HG03432 (cell line): ENCODE results near the gene TIMM23B.
"Not testable (repeated sequence)": the region's sequence is repeated elsewhere in the genome, so short reads cannot be mapped to it uniquely, and the experiment has no call there.

Source experiments
- ATAC-seq: cut with Tn5 transposase; IDR thresholded peaks from one replicate; pipeline ENCODE4 v1.9.1; 2021; ENCODE audit warnings: mild to moderate bottlenecking, moderate library complexity; ENCODE audit not compliant: unreplicated experiment

TIMM23B gene, protein sequence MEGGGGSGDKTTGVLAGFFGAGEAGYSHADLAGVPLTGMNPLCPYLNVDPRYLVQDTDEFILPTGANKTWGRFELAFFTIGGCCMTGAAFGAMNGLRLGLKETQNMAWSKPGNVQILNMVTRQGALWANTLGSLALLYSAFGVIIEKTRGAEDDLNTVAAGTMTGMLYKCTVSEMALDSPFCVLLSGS

DNA sequence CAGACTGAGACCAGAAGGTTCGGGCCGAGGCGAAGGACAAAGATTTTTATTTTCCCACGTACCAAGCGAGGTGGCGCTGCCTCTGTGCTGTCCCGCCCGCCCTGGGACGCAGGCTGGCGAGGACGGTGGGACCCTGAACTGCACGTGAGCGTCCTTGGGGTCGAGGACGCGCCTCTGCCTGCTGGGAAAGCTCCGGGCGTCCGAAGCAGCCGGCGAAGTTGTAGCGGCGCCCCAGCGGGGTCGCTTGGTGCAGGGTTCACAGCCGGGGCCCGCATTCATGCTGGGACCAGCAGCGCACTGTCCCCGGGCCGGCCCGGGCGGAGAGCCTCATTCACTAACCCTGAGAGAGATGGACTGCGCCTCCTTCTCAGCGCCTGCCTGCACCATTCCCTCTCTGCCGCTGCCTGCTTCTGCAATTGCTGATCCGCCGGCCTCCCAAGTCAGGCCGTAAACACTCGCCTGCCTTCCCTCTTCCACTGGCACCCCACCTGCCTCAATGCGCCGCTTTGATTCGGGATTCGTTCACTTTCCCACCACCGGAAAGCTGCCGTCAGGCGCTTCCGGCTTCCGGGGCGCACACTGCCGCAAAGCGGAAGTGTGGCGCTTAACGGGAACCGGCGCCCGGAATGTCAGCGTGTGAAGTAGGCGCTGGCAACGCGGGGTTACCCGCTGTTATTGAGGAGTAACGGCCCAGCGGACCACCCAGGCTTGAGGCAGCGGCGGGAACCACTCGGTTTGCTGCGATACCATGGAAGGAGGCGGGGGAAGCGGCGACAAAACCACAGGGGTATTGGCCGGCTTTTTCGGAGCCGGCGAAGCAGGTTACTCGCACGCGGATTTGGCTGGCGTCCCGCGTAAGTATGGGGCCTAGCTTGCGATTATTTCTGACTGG lies at the start of gene TIMM23B, which contains the start of gene PARG:
Gene TIMM23B (plus strand): TSS at position 607 of the 892 bp plus-strand sequence. CDS start 142 bp downstream, at position 749.
Gene PARG (minus strand): TSS at position 581 of the 892 bp plus-strand sequence. CDS start 302 bp downstream, at position 279.
- peak; percentile 83 for ATAC-seq

DNA sequence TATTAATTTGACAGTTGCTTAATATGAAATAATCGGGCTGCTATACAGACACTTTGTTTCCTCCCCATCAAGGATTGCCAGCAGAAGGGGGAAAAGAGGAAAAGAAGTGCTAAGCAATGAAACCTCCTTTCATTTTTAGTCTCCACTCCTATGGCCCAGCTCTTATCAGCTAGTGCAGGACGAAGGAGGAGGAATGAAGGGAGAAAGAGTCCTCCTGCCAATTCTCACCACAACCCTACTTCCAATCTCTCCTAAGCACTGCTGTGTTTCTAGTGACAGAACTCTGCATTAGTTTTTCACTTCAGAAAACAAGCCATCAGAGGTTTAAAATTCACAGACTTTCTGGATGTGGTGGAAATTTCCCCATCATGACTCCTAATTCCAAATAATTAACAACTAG lies 41.9 kb upstream of the TIMM23B start:
- ATAC-seq, result not testable (repeated sequence)

DNA sequence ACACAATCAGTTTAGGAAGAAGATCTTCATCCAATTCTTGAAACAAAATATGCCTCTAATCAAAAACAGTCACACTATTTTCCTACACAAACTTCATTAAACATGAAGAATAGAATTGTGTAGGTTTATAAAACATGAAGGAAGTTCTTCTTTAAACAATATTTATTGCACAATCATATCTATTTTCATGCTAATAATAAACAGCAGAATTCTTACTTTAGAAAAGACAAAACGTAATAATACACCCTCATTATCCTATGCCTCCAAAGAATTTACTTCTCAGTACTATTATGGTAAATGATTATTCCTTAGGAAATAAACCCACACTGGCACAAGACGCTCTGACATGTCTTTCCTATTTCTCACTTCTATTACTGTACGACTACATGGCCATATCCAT lies 41.4 kb upstream of the TIMM23B start:
- not testable (repeated sequence) for ATAC-seq

DNA sequence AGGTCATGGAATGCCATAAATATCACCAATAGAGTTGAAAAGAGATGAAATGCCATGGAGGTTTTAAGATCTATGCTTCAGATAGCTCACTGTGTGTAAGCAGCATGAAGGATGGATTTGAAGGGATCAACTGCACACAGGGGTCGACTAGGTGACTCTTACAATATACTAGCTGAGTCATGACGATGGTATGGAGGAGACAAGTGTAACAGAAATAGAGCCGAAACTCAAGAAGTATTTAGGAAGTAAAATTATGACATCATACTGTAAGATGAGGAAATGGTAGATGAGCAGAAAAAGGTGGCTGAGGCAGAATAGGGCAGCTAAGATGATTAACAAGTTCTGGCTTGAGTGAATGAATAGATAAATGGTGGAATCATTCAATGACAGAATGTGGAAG lies 38.0 kb upstream of the TIMM23B start:
- not testable (repeated sequence) for ATAC-seq

DNA sequence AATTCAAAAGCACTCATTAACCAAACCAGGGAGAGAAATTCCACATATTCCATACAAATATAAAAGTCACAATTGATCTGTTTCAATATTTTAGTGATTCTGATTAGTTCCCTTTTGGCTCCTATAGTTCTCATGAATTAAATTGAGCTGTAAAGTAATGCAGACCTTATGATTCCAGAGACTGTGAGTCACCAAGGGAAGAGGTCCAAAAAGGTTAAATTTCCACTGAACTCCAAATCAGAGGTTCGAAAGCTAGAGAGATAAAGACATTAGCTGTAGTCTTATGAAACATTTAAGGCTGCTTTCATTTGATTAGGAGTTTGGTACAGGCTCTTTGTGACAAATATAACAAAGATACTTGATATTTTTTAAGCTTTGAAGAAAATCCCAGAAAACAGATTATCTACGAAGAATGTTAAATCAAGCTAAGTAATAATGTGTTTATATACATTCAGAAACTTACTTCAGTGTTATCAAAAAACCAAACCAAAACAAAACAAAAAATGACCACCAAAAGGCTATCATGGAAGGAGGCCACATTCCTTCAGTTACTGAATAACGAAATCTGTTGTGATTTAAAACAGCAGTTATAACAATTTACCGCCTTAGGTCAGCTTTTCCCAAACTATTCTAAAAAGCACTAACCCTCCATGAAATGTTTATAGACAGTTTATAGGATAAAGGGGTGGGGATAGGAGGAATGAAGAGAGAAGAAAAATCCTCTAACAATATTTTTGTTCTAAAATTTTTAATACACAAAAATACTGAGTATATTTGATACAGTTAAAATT lies 33.4 kb upstream of the TIMM23B start:
- not testable (repeated sequence) for ATAC-seq

DNA sequence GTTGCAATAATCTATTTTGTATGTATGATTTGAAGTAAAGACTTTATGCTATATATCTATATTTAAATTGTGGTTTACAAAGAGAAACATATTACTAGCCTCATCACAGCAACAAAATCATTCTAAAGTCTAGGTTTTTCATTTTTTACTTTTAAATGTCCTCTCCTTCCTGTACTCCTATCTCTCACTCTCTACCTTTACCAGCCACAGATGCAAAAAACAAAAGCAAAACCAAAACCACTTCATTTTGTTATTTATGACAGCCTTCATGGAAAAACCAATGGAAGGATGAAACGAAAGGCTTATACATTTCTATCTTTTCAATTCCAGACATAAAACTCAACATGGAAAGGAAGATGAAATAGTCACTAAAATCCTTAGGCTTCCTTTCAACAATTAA lies 31.6 kb upstream of the TIMM23B start:
- not testable (repeated sequence) for ATAC-seq

DNA sequence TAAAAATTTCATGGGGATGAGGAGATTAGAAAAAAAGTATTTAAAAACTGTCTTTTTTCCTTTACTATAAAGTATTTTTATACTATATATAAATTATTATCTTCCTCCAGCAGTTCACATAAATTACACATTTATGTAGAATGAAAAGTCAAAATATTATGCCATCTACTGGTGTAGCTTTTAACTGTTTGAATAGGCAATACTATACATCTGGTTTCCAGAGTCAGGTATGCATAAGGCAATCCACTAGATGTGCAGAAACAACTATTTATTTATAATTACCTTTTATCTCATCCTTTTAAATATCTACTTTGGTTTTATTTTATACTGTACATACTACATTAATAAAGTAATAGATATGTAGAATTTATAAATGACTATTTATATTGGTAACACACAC lies 25.4 kb upstream of the TIMM23B start:
- ATAC-seq, result not testable (repeated sequence)

DNA sequence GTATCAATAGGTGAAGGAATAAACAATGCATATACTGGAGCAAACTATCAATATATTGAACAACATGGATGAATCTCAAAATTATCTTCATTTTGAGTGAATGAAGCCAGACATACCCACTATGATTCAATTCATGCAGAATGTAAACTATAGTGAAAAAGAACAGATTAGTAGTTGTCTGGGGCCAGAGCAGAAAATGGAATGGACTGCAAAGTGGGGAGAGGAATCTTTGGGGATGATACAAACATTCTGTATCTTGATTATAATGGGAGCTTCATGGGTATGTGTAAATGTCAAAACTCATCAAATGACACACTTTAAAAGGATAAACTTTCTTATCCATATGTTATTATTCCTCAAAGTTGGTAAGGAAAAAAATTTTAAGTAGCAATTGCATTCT lies 23.9 kb upstream of the TIMM23B start:
- not testable (repeated sequence) for ATAC-seq

DNA sequence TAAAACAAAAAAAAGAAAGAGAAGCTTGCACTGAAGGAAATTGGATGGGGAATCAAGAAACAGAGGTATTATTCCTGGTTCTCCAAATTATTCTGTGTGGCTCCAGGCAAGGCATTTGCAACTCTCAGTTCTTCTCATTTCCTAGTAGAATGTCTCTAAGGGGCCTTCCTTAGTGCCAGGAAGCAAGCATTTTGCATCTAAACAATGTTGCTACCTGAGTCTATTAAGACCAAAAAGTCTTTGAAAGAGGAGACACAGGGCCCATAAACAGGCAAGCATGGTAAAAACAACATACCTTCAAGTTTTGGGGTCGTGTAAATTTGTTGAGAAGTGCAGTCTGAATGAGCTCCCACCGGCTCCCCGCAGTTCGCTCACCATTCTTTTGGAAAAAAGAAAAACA lies 19.8 kb upstream of the TIMM23B start:
- ATAC-seq, result not testable (repeated sequence)

DNA sequence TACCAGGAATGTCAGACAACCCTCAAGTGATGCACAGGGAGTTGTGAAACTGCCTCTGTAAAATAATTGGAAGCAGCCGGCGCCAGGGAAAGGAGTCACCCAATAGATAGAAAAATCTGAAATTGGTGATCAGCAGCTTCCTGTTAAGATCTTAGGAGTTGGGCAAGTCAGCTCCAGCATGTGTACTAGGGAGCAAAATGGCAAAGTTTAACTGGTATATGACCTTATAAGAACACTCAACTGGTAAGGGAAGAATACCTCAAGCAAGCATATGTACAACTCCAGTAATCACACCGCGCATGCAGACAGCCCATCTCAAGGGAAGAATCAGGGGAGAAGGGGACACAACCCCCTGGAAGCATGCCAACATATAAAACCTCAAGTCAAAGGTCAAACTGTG lies 18.3 kb upstream of the TIMM23B start:
- ATAC-seq, result not testable (repeated sequence)

DNA sequence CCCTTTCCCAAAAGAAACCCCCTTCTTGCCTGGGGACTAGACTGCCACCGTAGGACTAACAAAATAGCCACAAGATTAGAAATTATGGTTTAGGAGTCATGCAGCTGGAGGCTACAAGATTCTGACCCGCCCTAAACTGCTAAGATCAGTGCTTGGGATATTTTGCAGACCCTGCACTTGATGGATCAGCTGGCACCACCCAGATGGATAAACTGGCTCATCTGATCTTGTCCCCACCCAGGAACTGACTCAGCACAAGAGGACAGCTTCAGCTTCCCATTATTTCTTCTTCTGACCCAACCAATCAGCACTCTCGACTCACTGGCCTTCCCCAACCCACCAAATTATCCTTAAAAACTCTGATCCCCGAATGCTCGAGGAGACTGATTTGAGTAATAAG lies 10.6 kb upstream of the TIMM23B start:
- not testable (repeated sequence) for ATAC-seq

DNA sequence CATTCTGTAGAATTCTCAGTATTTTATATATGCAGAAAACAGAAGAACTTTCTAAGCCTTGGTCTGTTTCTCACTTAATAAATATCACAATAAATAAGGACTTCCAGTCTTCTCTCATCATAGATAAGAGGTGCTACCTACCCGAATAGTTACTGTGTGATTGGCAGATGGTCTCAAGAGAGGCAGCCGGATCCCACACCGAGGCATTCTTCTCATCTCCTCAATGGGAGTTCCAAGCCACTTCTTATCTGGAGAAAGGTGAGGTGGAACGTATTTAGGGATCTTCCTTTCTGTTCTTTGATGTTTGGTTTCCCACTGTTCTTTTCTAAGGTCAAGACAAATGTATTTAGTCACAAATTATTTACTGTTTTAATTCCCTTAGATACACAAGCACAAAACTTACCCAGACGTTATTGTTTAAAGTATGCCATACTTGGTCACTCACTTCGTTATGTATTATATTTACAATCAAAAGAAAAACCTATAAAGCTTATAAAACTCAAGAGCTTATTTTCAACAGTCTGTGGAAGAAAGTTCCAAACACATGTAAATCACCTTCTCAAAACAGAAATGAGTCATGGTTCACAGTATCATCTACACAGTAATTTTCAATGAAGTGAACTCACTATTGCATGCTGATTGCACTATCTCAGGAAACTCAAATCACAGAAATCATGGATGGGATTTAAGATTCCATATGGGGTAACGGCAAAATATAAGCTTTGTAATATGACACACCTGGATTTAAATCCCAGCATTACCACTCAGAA lies 9.7 kb upstream of the TIMM23B start:
- not testable (repeated sequence) for ATAC-seq

DNA sequence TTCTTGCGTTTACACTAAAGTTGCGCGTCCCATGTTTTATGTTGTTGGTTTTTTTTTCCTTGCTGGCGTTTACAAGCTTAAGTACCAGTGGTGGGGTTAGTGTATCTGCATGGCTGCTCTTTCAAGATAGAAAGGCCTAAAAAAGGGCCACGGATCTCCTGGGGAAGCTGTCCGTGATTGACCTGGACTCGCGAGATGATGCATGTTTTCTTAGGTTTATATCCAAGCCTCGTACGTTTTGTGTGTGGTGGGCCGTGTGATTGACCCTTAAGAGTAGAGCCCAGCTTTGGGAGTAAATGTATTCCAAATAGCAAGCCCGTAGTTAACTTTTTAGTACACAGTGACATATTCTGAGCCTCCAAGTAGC lies 469 bp downstream of the TIMM23B start:
- peak; percentile 15 for ATAC-seq

DNA sequence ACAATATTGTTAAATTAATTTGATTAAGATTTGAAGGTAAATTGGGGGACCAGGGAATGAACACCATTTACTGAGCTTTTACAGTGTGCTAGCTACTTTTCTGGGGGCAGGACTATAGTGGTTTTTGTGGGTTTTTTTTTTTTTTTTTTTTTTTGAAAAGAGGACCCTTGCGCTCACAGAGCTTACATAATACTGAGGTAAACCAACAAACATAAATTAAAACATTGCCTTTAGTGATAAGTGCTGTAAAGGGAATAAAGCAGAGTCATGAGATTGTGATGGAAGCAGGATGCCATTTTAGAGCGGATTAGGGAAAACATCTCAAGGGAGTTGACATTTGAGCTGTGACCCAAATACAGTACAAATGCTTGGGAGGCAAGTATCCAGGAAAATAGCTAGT lies 1.8 kb downstream of the TIMM23B start:
- ATAC-seq, result not testable (repeated sequence)

DNA sequence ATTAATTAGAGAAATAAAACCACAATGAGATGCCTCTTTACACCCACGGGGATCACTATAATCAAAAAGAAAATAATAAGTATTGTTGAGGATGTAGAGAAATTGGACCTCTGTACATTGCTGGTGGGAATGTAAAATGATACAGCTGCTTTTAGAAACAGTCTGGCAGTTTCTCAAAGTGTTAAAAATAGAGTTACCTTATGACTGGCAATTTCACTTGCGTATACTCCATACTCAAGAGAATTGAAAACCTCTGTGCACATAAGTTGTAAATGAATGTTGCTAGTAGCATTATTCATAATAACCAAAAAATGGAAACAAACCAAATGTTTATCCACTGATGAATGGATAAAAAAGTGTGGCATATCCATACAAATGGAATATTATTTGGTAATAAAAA lies 6.3 kb downstream of the TIMM23B start:
- peak; percentile 91 for ATAC-seq

DNA sequence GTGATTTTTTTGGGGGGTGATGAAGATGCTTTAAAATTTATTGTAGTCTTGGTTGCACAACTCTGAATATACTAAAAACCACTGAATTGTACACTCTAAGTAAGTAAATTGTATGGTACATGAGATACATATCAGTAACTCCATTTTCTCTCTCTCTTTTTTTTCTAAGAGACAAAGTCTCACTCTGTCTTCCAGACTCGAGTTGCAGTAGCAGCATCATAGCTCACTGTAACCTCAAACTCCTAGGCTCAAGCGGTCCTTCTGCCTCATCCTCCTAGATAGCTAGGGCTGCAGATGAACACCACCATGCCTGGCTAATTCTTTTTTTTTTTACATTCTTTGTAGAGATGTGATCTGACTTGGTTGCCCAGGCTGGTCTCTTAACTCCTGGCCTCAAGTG lies 6.9 kb downstream of the TIMM23B start:
- ATAC-seq, result peak; percentile 11

DNA sequence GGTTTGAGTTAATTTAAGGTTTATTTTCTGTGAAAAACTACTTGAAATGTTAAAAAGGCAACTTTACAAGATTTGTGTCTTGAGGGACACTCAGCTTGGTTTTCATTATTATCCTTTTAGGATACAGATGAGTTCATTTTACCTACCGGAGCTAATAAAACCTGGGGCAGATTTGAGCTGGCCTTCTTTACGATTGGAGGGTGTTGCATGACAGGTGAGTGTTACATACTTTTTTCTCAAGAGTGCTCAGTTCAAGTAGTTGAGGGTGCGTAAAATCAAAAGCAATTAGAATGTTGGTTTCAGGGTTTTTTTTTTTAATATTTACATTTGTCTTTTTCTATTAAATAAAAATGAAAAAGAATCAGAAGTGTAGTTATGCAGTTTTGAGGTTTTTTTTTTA lies 10.2 kb downstream of the TIMM23B start:
- not testable (repeated sequence) for ATAC-seq

DNA sequence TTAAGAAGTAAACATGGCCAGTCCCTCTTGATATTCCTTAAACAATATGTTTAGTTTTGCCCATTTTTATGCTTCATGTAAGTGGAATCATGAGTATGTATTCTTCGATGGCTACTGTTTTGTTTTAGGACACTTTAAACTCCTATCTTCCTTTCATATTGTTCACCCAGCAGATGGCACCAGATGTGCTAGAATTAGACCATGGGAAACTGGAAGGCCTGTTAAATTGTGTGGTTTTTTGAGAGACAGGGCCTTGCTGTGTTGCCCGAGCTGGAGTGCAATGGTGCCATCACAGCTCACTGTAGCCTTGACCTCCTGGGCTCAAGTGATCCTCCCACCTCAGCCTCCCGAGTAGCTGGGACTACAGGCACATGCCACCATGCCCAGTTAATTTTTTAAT lies 11.3 kb downstream of the TIMM23B start:
- not testable (repeated sequence) for ATAC-seq

DNA sequence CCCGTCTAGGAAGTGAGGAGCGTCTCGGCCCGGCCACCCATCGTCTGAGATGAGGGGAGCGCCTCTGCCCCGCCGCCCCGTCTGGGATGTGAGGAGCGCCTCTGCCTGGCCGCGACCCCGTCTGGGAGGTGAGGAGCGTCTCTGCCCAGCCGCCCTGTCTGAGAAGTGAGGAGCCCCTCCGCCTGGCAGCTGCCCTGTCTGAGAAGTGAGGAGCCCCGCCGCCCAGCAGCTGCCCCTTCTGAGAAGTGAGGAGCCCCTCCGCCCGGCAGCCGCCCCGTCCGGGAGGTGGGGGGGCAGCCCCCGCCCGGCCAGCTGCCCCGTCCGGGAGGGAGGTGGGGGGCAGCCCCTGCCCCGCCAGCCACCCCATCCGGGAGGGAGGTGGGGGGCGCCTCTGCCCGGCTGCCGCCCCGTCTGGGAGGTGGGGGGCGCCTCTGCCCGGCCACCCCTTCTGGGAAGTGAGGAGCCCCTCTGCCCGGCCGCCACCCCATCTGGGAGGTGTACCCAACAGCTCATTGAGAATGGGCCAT lies 28.5 kb downstream of the TIMM23B start:
- ATAC-seq, result not testable (repeated sequence)

DNA sequence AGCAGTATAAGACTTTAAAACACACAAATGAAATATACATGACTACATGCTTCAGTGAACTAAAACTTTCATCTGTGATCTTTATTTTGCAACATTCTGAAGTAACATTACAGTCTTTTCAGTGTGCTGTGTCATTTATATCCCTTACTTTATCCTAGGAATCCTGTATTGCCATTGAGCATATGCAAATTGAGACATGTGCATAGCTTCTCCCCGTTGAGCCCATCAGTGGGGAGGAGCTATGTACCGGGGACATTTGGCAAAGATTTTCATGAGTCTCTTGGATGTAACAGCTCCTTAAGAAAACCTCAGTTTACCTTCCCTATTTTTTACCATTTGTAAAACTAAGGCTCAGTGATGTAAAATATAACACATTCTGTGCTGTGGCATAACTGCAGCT lies 29.6 kb downstream of the TIMM23B start:
- ATAC-seq, result not testable (repeated sequence)
